Measurements from ENCODE around the gene PTPRQ. TPM values are rescaled to one million over a fixed set of nuclear protein-coding genes. Genes with fewer than 3 reads are reported as not detected.
A peak's percentile ranks its signal among the peaks of the same experiment; 100 is the strongest.

The PTPRQ gene
- not detected in 2 replicates for total RNA-seq (2022)
- percentile 8 among the genes with signal in this experiment for Bru-seq, nascent RNA
- BruChase-seq, experiment 1, labeled RNA remaining after a 6-hour chase: percentile 14 among the genes with signal in this experiment
- BruChase-seq, experiment 2, labeled RNA remaining after a 2-hour chase: percentile 11 among the genes with signal in this experiment
- long read RNA-seq: 0 reads

- BruUV-seq (replicated peaks): no TSS peak
- CTCF ChIA-PET: no interaction called here
- Mint-ChIP-seq H3K27me3 (ENCODE audit: unreplicated experiment) (no peaks in the 10 kb centered on the region), H3K27ac (ENCODE audit: unreplicated experiment) (no peak within 1 kb of the TSS), H3K4me1 (ENCODE audit: low read depth, unreplicated experiment) (peaks cover 13% of the 10 kb centered on the region), H3K36me3 (ENCODE audit: insufficient read depth, unreplicated experiment) (no peaks in the 10 kb centered on the region), H3K4me3 (ENCODE audit: low read depth, unreplicated experiment) (no peak within 1 kb of the TSS), H3K9me3 (ENCODE audit: low read depth, unreplicated experiment) (no peaks in the 10 kb centered on the region)
- no peak for DNase-seq
- intact Hi-C loops (cut with micrococcal nuclease; ENCODE audit: unreplicated experiment): no loop called here
- no peak for TF ChIP-seq CTCF (IDR thresholded peaks at IDR 0.05; ENCODE audit: unreplicated experiment)
Observed at GRCh38 chr12:80443974-80444666, at the start of gene PTPRQ. Gene PTPRQ, plus strand, starts transcription at chr12:80444235. Its CDS starts 111 bp downstream, at chr12:80444346.

- no TSS peak for BruUV-seq (replicated peaks)
- CTCF ChIA-PET: no interaction called here
- DNase-seq: no peak
- no peaks in the 10 kb centered on the region for H3K27me3 Mint-ChIP-seq (ENCODE audit: unreplicated experiment)
- intact Hi-C loops (cut with micrococcal nuclease; ENCODE audit: unreplicated experiment): loop anchor here (10.0 kb wide), 2 partner anchors 206 to 996 kb away; no protein-coding TSS in a partner anchor
- no peaks in the 10 kb centered on the region for H3K36me3 Mint-ChIP-seq (ENCODE audit: insufficient read depth, unreplicated experiment)
- H3K27ac Mint-ChIP-seq (ENCODE audit: unreplicated experiment): no peak overlapping the region
- no peak for TF ChIP-seq CTCF (IDR thresholded peaks at IDR 0.05; ENCODE audit: unreplicated experiment)
- peaks cover 3% of the 10 kb centered on the region for H3K9me3 Mint-ChIP-seq (ENCODE audit: low read depth, unreplicated experiment)
- peaks cover 8% of the 10 kb centered on the region for H3K4me1 Mint-ChIP-seq (ENCODE audit: low read depth, unreplicated experiment)
- peak overlapping the region; percentile 35 for H3K4me3 Mint-ChIP-seq (ENCODE audit: low read depth, unreplicated experiment)
Observed at GRCh38 chr12:80400571-80400991, 43.5 kb upstream of the PTPRQ start.

GRCh38 chr12:80401191-80401590 lies 42.8 kb upstream of the PTPRQ start:
- no peak for TF ChIP-seq CTCF (IDR thresholded peaks at IDR 0.05; ENCODE audit: unreplicated experiment)
- Mint-ChIP-seq H3K36me3 (ENCODE audit: insufficient read depth, unreplicated experiment) (no peaks in the 10 kb centered on the region), H3K27ac (ENCODE audit: unreplicated experiment) (no peak overlapping the region), H3K4me1 (ENCODE audit: low read depth, unreplicated experiment) (peaks cover 8% of the 10 kb centered on the region), H3K9me3 (ENCODE audit: low read depth, unreplicated experiment) (peaks cover 3% of the 10 kb centered on the region), H3K27me3 (ENCODE audit: unreplicated experiment) (no peaks in the 10 kb centered on the region), H3K4me3 (ENCODE audit: low read depth, unreplicated experiment) (peak overlapping the region; percentile 35)
- intact Hi-C loops (cut with micrococcal nuclease; ENCODE audit: unreplicated experiment): loop anchor here (10.0 kb wide), 2 partner anchors 206 to 996 kb away; no protein-coding TSS in a partner anchor
- CTCF ChIA-PET: interaction anchor here (0.6 kb wide), 1 partner anchor 510 kb away, joined by 8 read pairs; no protein-coding TSS in a partner anchor
- BruUV-seq (replicated peaks): no TSS peak
- DNase-seq: no peak

- intact Hi-C loops (cut with micrococcal nuclease; ENCODE audit: unreplicated experiment): loop anchor here (10.0 kb wide), 2 partner anchors 210 to 1000 kb away; no protein-coding TSS in a partner anchor
- Mint-ChIP-seq H3K4me1 (ENCODE audit: low read depth, unreplicated experiment) (peaks cover 8% of the 10 kb centered on the region), H3K27ac (ENCODE audit: unreplicated experiment) (no peak overlapping the region), H3K4me3 (ENCODE audit: low read depth, unreplicated experiment) (no peak overlapping the region), H3K27me3 (ENCODE audit: unreplicated experiment) (no peaks in the 10 kb centered on the region), H3K9me3 (ENCODE audit: low read depth, unreplicated experiment) (peaks cover under 1% of the 10 kb centered on the region), H3K36me3 (ENCODE audit: insufficient read depth, unreplicated experiment) (no peaks in the 10 kb centered on the region)
- DNase-seq: no peak
- no peak for TF ChIP-seq CTCF (IDR thresholded peaks at IDR 0.05; ENCODE audit: unreplicated experiment)
- CTCF ChIA-PET: no interaction called here
- BruUV-seq (replicated peaks): no TSS peak
Observed at GRCh38 chr12:80404629-80405028, 39.4 kb upstream of the PTPRQ start.
